Thymus (tissue), 11 donors: ENCODE measurements around the gene LGALS9B. TPM values are rescaled to one million over a fixed set of nuclear protein-coding genes. Genes with fewer than 3 reads are reported as not detected.
"Not testable (repeated sequence)": the region's sequence is repeated elsewhere in the genome, so short reads cannot be mapped to it uniquely, and the experiment has no call there.

Experiments used
- DNase-seq, 9 donors: peaks; one replicate each; pipeline ENCODE4 v3.0.0-alpha.2; 2013; ENCODE audit warnings: low spot score in 9 of 9, low read depth in 6 of 9, missing footprints in 1 of 9
- H3K27ac ChIP-seq, 2 donors: one replicate each; pipeline ENCODE4 v1.5.1; 2013; ENCODE audit warnings: control low read depth in 1 of 2, low read depth in 1 of 2, low read length in 1 of 2, mild to moderate bottlenecking in 1 of 2, moderate library complexity in 1 of 2
- H3K27me3 ChIP-seq, 2 donors: one replicate each; pipeline ENCODE4 v1.5.1; 2013; ENCODE audit warnings: low read length in 1 of 2; ENCODE audit not compliant: control insufficient read depth in 2 of 2, insufficient read depth in 1 of 2
- H3K36me3 ChIP-seq, 2 donors: one replicate each; pipeline ENCODE4 v1.5.1; 2013; ENCODE audit warnings: low read length in 1 of 2, mild to moderate bottlenecking in 1 of 2, moderate library complexity in 1 of 2; ENCODE audit not compliant: control insufficient read depth in 2 of 2, insufficient read depth in 2 of 2
- H3K4me1 ChIP-seq, 2 donors: one replicate each; pipeline ENCODE4 v1.5.1; 2013; ENCODE audit warnings: low read length in 2 of 2; ENCODE audit not compliant: control insufficient read depth in 2 of 2, insufficient read depth in 2 of 2
- H3K4me3 ChIP-seq, 2 donors: one replicate each; pipeline ENCODE4 v1.5.1; 2013; ENCODE audit warnings: low read length in 2 of 2, control low read depth in 1 of 2, mild to moderate bottlenecking in 1 of 2
- H3K9me3 ChIP-seq, 2 donors: one replicate each; pipeline ENCODE4 v1.5.1; 2013; ENCODE audit warnings: low read length in 1 of 2, mild to moderate bottlenecking in 1 of 2; ENCODE audit not compliant: control insufficient read depth in 2 of 2, insufficient read depth in 1 of 2
- WGBS: extraction: QIAGEN DNeasy Blood & Tissue Kit; methylation state at CpG from one replicate; pipeline ENCODE4 v1.1.7; 2013; 5-methylcytosine and 5-hydroxymethylcytosine counted together
- polyA plus RNA-seq: library from polyadenylated mRNA; stranded (reverse); fragments of 200-250 nt; gene quantifications from one replicate; pipeline ENCODE4 v1.2.3, GENCODE V29; 2013
- total RNA-seq: library from RNA; stranded (reverse); fragments of 120-200 nt; gene quantifications from one replicate; pipeline ENCODE4 v1.2.4, GENCODE V29; 2013
- donor health status: healthy.

Gene LGALS9B
- total and polyA plus RNA-seq, 2 donors: 0.05 to 0.09 TPM

DNA sequence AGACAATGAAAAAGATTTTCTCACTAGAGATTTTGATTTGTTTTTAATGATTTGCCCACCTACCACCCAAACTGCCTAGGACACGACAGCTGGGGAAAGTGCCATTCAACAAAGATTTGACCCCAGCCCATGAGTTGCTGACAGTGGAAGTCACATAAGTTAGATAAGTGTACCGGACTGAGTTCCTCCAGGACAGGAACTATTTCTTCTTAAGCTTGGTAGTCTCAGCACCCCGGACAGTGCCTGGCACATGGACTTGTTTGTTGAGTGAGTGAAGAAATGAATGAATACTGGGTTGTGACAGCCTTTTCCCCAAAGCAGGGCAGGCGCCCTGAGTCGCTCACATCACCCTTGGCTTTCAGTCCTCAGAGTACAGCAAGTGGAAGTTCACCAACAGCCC, 26.7 kb downstream of the LGALS9B start:
- 67% methylated on average over 3 of the region's 5 CpGs for WGBS
- not testable (repeated sequence) for H3K4me3 ChIP-seq, H3K9me3 ChIP-seq, H3K27me3 ChIP-seq, DNase-seq, H3K4me1 ChIP-seq, H3K36me3 ChIP-seq, H3K27ac ChIP-seq

DNA sequence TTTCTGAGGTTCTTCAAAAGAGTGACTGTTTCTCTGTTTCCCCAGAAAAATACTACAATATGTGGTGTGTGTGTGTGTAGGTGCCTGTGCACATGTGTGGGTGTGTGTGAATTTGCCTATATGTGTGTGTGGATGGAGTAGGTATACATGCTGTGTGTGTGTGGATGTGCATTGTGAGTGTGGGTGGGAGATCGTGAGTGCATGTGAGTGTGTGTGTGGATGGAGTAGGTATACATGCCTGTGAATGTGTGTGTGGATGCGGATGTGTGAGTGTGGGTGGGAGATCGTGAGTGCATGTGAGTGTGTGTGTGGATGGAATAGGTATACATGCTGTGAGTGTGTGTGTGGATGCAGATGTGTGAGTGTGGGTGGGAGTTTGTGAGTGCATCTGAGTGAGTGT, 32.2 kb downstream of the LGALS9B start:
- not testable (repeated sequence) for H3K27me3 ChIP-seq, H3K27ac ChIP-seq
- 96% methylated on average over 3 of the region's 3 CpGs for WGBS

DNA sequence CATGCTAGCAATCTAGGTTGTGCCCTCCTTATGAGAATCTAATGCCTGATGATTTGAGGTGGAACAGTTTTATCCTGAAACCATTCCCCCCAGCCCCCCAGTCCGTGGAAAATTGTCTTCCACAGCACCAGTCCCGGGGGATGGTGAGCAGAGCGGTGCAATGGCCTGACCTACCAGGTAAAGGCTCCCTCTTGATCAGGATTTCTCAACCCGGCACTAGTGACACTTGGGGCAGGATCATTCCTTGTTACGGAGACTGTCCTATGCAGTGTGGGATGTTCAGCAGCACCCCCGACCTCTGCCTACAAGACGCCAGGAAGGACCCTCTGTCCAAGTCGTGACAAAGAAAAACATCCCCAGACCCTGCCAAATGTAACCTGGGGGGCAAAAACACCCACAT, 34.0 kb downstream of the LGALS9B start:
- DNase-seq, H3K36me3 ChIP-seq, H3K27ac ChIP-seq, H3K27me3 ChIP-seq, H3K4me1 ChIP-seq, H3K9me3 ChIP-seq, H3K4me3 ChIP-seq: not testable (repeated sequence)
- 94% methylated on average over 8 of the region's 8 CpGs for whole genome bisulfite sequencing

More for the DNA sequence above, 32.2 kb downstream of the LGALS9B start:
- not testable (repeated sequence) for H3K36me3 ChIP-seq, H3K9me3 ChIP-seq, DNase-seq, H3K4me3 ChIP-seq, H3K4me1 ChIP-seq

DNA sequence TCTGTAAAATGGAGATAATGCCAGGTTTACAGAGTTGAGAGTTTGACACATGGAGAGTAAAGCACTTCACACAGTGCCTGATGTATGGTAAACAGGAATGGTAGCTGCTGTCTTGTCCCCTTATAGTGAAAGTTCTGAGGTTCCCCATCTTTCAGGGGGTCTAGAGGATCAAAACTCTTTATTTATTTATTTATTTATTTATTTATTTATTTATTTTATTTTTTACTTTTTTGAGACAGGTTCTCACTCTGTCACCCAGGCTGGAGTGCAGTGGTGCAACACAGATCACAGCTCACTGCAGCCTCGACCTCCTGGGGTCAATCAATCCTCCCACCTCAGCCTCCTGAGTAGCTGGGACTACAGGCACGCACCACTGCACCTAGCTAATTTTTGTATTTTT, 40.1 kb downstream of the LGALS9B start:
- H3K9me3 ChIP-seq, H3K4me3 ChIP-seq, H3K27me3 ChIP-seq, H3K27ac ChIP-seq, DNase-seq, H3K4me1 ChIP-seq, H3K36me3 ChIP-seq: not testable (repeated sequence)
- WGBS: 100% methylated on average over 2 of the region's 2 CpGs

DNA sequence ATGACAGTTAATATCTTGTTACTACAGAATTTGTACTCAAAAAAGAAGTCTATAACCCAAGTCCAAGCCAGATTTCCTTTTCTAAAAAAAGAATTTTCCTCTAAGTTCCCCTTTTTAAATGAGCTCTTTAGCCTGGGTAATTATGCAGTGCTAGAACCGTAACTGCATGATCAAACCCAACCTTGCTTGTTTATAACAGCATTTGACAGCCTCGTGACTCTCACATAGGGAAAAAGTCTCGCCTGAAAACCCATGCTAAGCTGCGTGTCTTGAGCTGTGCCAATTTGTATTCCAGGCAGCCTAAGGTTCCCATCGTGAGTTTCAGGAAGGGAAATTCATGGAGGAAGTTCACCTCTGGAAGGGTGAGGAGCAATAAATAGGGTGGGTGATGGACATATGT, 44.5 kb downstream of the LGALS9B start:
- not testable (repeated sequence) for H3K27ac ChIP-seq, H3K4me3 ChIP-seq, H3K27me3 ChIP-seq, H3K36me3 ChIP-seq, DNase-seq, H3K9me3 ChIP-seq, H3K4me1 ChIP-seq
- WGBS: no CpG with 5 or more reads among the region's 5 CpGs

DNA sequence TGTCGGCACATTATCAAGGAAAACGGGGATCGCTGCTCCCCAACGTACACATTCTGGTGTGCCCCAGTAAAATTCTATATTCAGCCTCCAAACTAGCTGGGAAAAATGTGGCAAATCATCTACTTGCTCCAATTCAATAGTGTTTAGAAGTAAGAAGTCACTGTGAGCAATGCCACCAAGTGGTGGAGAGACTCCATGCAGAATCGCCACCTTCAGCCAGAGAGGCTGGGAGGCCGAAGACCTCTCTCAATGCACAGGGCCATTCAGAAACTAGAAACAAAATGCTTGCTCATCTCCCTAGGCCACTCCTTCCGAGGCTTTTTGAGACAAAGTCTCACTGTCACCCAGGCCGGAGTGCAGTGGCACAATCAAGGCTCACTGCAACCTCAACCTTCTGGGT, 48.5 kb downstream of the LGALS9B start:
- not testable (repeated sequence) for H3K27ac ChIP-seq, H3K4me1 ChIP-seq, DNase-seq, H3K27me3 ChIP-seq, H3K4me3 ChIP-seq, H3K36me3 ChIP-seq, H3K9me3 ChIP-seq
- WGBS: 96% methylated on average over 7 of the region's 8 CpGs

DNA sequence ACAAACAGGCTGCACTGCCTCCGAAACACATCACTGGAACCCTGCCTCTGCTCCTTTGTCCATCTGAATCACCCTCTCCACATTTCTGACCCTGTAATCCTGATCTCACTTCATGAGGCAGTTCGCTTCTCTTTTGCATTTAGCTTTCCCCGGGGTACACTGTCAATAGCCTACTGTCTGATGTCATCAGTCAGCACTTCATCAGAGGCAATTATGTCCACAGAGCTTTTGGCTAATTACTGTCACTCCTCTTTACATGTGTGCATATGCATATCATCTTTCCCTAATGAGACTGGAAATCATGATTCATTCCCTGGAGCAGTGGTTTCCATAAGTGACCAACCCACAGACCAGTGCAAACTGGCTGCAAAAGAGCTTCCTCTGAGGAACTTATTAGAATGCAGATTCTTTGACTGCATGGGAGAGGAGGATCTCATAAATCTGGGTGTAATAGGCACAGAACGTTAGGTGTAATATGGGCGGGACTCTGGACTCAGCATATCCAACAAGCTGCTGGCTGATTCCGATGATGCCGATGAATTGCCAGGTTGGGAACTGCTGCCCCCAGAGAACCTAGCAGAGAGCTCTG, 49.8 kb downstream of the LGALS9B start:
- 92% methylated on average over 5 of the region's 7 CpGs for WGBS
- H3K9me3 ChIP-seq, H3K4me1 ChIP-seq, H3K36me3 ChIP-seq, H3K4me3 ChIP-seq, H3K27ac ChIP-seq, H3K27me3 ChIP-seq, DNase-seq: not testable (repeated sequence)

DNA sequence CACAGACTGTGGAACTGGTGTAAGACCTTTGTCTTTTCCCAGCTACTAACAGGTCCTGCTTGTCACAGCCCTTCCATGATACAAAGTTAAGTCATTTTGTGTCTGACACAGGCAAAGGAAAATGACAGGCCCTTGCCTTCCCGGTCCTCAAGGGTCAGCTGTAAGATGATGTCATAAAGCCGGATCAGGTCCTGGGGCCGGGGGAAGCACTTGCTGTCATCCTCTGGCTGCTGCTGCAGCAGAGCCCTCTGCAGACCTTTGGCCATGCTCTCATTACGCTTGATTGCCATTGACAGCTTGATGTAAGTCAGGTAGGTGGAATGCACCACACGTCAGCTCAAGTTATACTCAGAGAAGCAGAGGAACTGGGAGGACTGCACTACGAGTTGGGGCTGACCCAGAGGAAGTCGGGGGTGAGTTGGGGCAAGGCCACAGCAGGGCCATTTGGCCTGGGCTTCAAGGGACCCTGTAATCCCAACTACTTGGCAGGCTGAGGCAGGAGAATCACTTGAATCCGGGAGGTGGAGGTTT, 50.9 kb downstream of the LGALS9B start:
- WGBS: 95% methylated on average over 7 of the region's 8 CpGs
- not testable (repeated sequence) for H3K27ac ChIP-seq, H3K27me3 ChIP-seq, H3K4me1 ChIP-seq, H3K4me3 ChIP-seq, H3K36me3 ChIP-seq, H3K9me3 ChIP-seq, DNase-seq

DNA sequence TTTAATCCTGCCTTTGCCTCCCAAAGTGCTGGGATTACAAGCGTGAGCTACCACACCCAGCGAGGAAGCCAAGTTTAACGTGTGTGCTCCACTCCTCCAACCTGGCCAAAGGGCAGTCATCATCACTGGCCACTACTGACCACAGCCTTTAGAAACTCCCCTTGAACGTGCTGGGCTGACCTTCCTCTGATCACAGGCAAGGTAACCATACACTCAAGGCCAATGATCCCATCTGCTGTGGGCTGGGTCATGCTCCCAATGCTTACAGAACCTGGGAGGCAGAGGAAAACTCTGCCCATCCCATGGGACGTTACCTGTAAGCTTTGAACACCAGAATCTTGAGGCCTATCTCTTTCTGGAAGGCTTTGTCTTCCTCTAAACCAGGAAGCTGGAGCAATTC, 51.9 kb downstream of the LGALS9B start:
- H3K27me3 ChIP-seq, H3K27ac ChIP-seq, H3K36me3 ChIP-seq, H3K4me3 ChIP-seq, H3K9me3 ChIP-seq, DNase-seq, H3K4me1 ChIP-seq: not testable (repeated sequence)
- no CpG with 5 or more reads among the region's 5 CpGs for WGBS
